Activated T-cell treated with anti-CD3 and anti-CD28 coated beads for 1 hour (primary cell): Measurements from ENCODE around the gene FHOD1.

Source experiments
- DNase-seq: peaks from one replicate; pipeline ENCODE4 v3.0.0-alpha.2; 2020; ENCODE audit warnings: low read depth

The FHOD1 gene

DNA sequence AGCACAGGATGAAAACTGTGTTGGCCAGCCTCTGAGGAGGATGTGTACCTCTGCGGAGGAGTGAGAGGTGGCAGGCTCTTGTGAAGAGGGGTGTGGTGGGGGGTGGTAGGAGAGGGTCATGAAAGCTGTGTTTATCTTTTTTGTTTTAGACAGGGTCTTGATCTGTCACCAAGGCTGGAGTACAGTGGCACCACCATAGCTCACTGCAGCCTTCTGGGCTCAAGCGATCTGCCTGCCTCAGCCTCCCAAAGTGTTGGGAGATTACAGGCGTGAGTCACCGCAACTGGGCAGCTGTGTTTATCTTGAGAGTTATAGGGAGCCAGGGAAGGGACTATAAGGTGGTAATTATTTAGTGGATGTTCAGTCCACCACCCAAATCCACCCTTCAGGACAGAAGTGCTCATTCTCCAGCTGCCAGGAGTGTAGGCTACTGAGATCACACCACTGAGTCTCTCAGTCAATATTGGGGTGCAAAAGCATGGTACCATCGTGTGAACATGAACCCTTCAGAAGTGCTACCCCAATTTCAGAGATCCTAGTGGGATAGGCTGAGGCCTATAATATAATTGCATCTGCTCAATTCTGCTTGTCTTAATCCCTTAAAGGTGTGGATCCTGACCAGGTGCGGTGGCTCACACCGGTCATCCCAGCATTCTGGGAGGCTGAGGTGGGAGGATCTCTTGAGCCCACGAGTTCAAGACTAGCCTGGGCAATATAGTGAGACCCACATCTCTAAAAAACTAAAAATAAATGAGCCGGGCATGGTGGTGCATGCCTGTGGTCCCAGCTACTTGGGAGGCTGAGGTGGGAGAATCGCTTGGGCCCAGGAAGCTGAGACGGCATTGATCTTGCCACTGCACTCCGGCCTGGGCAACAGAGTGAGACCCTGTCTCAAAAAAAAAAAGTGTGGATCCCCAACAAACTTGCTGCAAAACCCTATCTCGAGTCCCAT is 56.6 kb downstream of the FHOD1 start:
- DNase-seq: no peak

DNA sequence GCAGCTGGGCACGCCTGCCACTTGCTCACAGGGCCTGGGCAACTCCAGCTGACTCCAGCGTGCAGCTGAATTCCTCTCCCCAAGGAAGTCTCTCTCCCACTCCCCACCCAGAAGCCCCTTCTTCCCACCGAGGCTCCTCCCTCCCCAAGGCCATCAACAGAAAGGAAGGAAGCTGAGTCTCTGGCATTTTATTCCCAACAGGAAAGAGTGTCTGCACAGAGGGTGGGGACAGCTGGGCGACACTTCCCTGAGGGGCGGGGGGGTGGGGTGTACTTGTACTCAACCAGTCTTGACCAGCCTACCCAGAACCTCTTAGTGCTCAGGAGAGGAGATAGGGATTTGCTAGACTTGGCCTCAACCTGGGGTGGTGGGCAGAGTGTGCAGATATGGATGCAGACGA is 57.2 kb downstream of the FHOD1 start, which contains the start of gene EXOC3L1:
TSS of gene EXOC3L1 (minus strand) at position 96 of the 400 bp plus-strand sequence. CDS start 460 bp downstream, outside the sequence.
- no peak for DNase-seq

DNA sequence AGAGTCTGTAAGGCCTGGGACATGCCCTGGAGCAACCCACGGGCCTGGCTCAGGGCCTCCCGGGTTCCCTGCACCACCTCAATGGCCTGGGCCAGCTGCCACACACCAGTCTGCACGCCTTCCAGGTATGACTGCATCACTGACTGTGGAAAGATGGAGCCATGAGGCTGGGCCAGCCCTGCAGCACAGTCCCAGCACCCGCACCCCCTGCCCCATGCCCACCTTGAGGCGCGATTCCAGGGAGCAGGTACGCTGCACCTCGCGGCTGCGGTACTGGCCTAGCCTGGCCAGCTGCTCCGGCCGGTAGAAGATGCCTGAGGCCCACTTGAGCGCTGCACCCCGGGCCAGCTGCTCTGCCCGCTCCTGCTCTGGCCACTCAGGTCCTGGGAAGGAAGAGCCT is 58.5 kb downstream of the FHOD1 start:
- no peak for DNase-seq

GRCh38 chr16:67188323-67188722 is 59.0 kb downstream of the FHOD1 start:
- DNase-seq: no peak

- DNase-seq: no peak
Measured at GRCh38 chr16:67187175-67187890, 59.9 kb downstream of the FHOD1 start.

DNA sequence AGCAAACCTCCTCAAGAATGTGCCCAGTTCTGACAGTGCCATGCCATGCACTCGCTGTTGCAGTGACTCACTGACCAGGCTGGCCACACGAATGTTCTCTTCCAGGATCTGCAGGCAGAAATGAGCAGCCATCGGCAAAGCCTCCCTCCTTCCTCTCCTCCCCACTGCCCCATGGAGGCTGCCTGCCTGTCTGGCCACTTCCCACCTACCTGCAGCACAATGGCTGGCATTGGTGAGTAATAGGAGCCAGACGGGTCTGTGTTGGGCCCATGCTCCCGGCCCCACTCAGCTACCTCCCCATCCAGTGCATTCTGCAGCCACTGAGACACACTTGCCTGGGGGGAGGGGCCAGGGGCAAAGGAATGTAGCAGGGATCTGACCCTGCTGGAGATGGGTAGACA is 60.7 kb downstream of the FHOD1 start:
- no peak for DNase-seq

DNA sequence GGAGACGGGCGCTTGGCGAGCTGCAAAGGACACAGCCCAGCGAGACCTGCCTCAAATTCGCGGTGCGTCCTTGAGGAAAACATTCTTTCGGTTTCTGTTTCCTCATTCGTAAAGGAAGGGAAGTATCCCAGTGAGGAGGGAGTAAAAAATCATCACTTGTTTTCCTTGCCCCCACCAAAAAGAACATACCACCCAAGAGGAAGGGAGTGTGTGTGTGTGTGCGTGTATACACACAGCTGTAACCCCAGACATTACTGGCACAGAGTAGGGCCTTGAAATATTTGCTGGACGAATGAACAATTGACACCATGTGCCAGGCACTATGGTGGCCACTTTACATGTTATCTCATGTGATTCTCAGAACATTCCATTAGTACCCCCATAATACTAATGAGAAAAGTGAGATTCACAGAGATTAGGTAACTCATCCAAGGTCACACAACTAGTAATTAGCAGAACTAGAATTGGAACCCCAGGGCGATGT is 61.6 kb downstream of the FHOD1 start:
- DNase-seq: no peak

GRCh38 chr16:67184995-67185650 is 62.2 kb downstream of the FHOD1 start:
- peak; percentile 84 for DNase-seq

- DNase-seq: no peak
Measured at GRCh38 chr16:67184453-67184994, 62.8 kb downstream of the FHOD1 start.

DNA sequence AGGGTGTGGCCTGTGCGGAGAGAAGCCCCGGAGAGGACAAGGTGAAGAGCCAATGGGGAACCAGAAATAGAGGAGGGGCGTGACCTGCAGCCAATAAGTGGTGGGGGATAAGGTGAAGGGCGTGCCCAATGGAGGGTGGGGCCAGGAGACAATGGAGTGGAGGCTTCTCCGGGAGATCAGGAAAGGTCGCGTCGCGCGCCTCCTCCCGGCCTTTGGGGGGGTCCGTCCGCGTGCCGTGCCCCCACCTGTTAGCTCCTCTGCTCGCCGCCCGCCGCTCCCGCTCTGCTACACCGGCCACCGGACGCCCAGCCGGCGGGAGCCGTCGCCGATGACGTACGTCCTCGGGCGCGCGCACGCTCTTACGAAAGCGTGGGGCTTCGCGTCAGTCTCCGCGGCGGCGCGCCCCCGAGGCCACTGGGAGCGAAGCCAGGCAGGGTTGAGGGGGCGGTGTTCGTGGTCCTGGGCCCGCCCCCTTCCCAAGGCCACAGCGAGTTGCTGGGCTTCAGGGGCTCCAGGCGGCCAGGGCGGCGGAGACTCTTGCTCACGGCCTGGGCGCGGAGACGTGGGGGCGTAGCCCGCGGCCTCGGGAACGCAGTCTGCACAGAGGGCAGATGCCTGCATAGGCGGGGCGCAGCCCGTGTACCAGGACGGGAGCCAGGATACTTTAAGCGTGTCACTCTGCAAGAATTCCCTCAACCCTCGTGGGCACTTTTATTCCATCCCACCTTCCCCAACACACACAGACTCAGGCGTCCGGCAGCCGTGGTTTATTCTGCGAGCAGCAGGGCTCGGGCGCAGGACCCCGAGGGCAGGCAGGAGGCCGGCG is 63.4 kb downstream of the FHOD1 start, which contains the start of gene MATCAP1:
TSS of gene MATCAP1 (minus strand) at position 337 of the 826 bp plus-strand sequence. CDS start 3,353 bp downstream, outside the sequence.
- DNase-seq: peak; percentile 87

- no peak for DNase-seq
Measured at GRCh38 chr16:67183284-67183626, 64.0 kb downstream of the FHOD1 start.

- no peak for DNase-seq
Measured at GRCh38 chr16:67182288-67182687, 65.0 kb downstream of the FHOD1 start.

DNA sequence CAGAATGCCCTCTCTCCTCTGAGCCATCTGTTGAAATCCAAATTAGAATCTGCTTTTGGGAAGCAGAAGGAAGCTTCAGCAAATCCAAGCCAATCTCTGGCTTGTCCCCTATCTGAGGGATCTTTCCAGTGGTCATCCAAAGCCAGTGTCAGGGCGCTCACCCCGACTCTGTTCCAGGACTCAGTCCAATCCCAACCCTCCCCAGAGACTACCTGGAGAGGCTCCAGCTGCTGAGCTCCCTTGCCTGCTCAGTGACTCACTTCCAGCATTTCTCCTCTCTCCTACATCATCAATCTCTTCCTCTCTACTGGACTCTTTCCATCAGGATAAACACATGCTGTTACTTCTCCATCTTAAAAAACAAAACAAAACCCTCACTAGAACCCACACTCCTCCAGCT is 65.9 kb downstream of the FHOD1 start:
- no peak for DNase-seq

DNA sequence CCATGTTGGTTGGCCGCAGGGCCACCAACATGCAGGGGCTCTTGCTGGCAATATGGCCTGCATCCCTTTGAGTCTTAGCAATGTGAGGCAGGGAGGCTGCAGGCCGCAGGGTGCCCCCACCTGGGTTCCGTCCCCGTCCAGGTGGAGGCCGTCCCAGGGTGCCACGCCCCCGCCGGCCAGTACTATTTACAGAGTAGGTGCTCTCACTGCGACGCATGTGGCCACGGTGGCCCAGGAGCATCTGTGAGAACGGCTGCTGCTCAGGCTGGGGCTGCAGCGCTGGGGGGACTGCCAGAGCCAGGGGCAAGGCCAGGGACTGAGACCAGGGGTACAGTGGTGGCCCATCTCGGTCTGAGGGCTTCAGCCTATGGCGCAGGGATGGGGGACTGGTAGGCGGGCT is 67.1 kb downstream of the FHOD1 start:
- DNase-seq: no peak

- DNase-seq: no peak
Measured at GRCh38 chr16:67179421-67180080, 67.7 kb downstream of the FHOD1 start.
